ENCODE results near the gene CCL7.

DNA sequence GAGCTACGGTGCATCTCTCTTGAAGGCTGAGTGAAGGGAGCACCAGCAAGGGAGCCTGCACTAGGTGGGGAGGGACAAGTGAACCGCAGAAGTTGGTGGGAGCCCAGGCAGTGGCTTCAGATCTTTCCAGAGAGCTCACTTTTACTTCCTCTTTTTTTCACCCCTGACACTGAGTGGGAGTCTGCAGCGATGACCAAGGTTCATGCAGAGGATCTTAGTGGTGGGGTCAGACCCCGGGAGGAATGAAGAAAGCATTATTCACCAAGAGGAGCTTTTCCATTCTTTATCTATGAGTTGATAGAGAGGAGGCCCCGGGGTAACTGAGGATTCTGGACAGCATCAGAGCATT is 18.0 kb upstream of the CCL7 start:
- TF ChIP-seq POLR2A (IDR thresholded peaks at IDR 0.05; ENCODE audit: low read length): no peak
- TF ChIP-seq GATA1 (IDR thresholded peaks at IDR 0.05; ENCODE audit: low read depth, low read length): no peak

All from erythroblast (primary cell).